Ishikawa (cell line): Measurements from ENCODE around the gene ATG7.

ENCODE experiments used
- CEBPB ChIP-seq: IDR thresholded peaks from 2 replicates; pipeline ENCODE4 v1.6.1; 2012
- CREB1 ChIP-seq: IDR thresholded peaks from 2 replicates; pipeline ENCODE4 v1.6.1; 2012; ENCODE audit warnings: low read depth
- EGR1 ChIP-seq: IDR thresholded peaks from 2 replicates; pipeline ENCODE4 v1.6.1; 2012
- EP300 ChIP-seq: IDR thresholded peaks from 2 replicates; pipeline ENCODE4 v1.6.1; 2012; ENCODE audit warnings: borderline replicate concordance
- FOXM1 ChIP-seq: IDR thresholded peaks from 2 replicates; pipeline ENCODE4 v1.6.1; 2012; ENCODE audit warnings: low read depth, borderline replicate concordance
- REST ChIP-seq: IDR thresholded peaks from 2 replicates; pipeline ENCODE4 v1.6.1; 2012; ENCODE audit warnings: low read depth, mild to moderate bottlenecking
- TAF1 ChIP-seq: IDR thresholded peaks from 2 replicates; pipeline ENCODE4 v1.6.1; 2012; ENCODE audit warnings: low read depth, mild to moderate bottlenecking
- TCF12 ChIP-seq: IDR thresholded peaks from 2 replicates; pipeline ENCODE4 v1.6.1; 2012; ENCODE audit warnings: low read depth

- TF ChIP-seq REST, result no peak
- no peak for TF ChIP-seq EP300
- TF ChIP-seq TAF1, result no peak
- TF ChIP-seq CREB1, result no peak
- TF ChIP-seq TCF12, result no peak
- no peak for TF ChIP-seq CEBPB
- no peak for TF ChIP-seq EGR1
- no peak for TF ChIP-seq FOXM1
Measured at GRCh38 chr3:11420066-11420465, 147.9 kb downstream of the ATG7 start.
